Stimulated activated naive CD8-positive, alpha-beta T cell treated with anti-CD3 and anti-CD28 coated beads, Interleukin-15, Interleukin-2, amounts not matched to agents 100 ng/mL and 50 ng/mL, for 24 hours (primary cell): Measurements from ENCODE around the gene SH3BGRL2.
"Not testable (repeated sequence)": the region's sequence is repeated elsewhere in the genome, so short reads cannot be mapped to it uniquely, and the experiment has no call there.

Experiments used
- H3K27ac Mint-ChIP-seq: one replicate; pipeline ENCODE4 v1.8.0; 2021; ENCODE audit warnings: mild to moderate bottlenecking, mixed read lengths
- H3K27me3 Mint-ChIP-seq: one replicate; pipeline ENCODE4 v1.8.0; 2021; ENCODE audit warnings: mixed read lengths
- H3K36me3 Mint-ChIP-seq: one replicate; pipeline ENCODE4 v1.8.0; 2021; ENCODE audit warnings: low read depth, mixed read lengths
- H3K4me1 Mint-ChIP-seq: one replicate; pipeline ENCODE4 v1.8.0; 2021; ENCODE audit warnings: low read depth, mixed read lengths
- H3K4me3 Mint-ChIP-seq: one replicate; pipeline ENCODE4 v1.8.0; 2021; ENCODE audit warnings: mild to moderate bottlenecking, mixed read lengths
- H3K9me3 Mint-ChIP-seq: one replicate; pipeline ENCODE4 v1.8.0; 2021; ENCODE audit warnings: mixed read lengths

SH3BGRL2 gene

GRCh38 chr6:79656134-79656533 is 25.0 kb downstream of the SH3BGRL2 start:
- Mint-ChIP-seq H3K4me3 (no peak overlapping the region), H3K36me3 (no peaks in the 10 kb centered on the region), H3K27me3 (no peaks in the 10 kb centered on the region), H3K9me3 (no peaks in the 10 kb centered on the region), H3K27ac (no peak overlapping the region), H3K4me1 (no peaks in the 10 kb centered on the region)

DNA sequence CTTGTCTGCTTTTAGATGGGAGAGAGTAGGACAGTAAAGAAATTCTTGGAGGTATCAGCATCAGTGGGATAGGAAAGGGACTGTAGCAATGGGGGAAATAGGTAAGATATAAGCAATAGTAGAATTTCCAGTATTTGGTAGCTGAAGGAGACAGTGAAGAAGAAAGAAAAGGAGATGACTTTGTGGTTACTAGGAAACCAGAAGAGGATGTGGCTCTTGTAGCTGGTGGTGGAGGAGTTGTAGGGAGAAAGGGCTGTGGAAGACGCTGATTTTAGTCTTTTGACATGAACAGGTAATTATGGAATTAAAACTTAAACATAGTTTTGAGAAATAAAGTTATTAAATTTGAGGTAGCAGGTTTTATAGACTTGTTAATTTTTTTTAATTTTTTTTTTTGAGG is 26.1 kb downstream of the SH3BGRL2 start:
- Mint-ChIP-seq H3K4me1 (no peaks in the 10 kb centered on the region), H3K4me3 (no peak overlapping the region), H3K9me3 (no peaks in the 10 kb centered on the region), H3K27ac (no peak overlapping the region), H3K36me3 (no peaks in the 10 kb centered on the region), H3K27me3 (no peaks in the 10 kb centered on the region)

DNA sequence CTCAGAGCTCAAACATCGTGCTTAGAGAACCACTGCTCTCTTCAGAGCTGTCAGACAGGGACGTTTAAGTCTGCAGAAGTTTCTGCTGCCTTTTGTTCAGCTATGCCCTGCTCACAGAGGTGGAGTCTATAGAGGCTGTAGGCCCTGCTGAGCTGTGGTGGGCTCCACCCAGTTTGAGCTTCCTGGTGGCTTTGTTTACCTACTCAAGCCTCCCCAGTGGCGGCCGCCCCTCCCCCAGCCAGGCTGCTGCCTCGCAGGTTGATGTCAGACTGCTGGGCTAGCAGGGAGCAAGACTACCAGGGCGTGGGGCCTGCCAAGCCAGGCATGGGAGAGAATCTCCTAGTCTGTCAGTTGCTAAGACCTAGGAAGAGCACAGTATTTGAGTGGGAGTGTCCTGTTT is 32.5 kb downstream of the SH3BGRL2 start:
- H3K36me3 Mint-ChIP-seq, H3K9me3 Mint-ChIP-seq, H3K27me3 Mint-ChIP-seq, H3K4me3 Mint-ChIP-seq, H3K27ac Mint-ChIP-seq: not testable (repeated sequence)
- H3K4me1 Mint-ChIP-seq = peaks cover 23% of the 10 kb centered on the region

GRCh38 chr6:79665725-79666551 is 34.8 kb downstream of the SH3BGRL2 start:
- no peak overlapping the region for H3K4me3 Mint-ChIP-seq
- H3K36me3 Mint-ChIP-seq = no peaks in the 10 kb centered on the region
- peaks cover 5% of the 10 kb centered on the region for H3K27me3 Mint-ChIP-seq
- H3K27ac Mint-ChIP-seq = no peak overlapping the region
- peaks cover 28% of the 10 kb centered on the region for H3K4me1 Mint-ChIP-seq
- peaks cover 5% of the 10 kb centered on the region for H3K9me3 Mint-ChIP-seq

- peaks cover 5% of the 10 kb centered on the region for H3K9me3 Mint-ChIP-seq
- peaks cover 35% of the 10 kb centered on the region for H3K4me1 Mint-ChIP-seq
- peaks cover 5% of the 10 kb centered on the region for H3K27me3 Mint-ChIP-seq
- no peak overlapping the region for H3K4me3 Mint-ChIP-seq
- no peaks in the 10 kb centered on the region for H3K36me3 Mint-ChIP-seq
- no peak overlapping the region for H3K27ac Mint-ChIP-seq
Measured at GRCh38 chr6:79666634-79667033, 35.5 kb downstream of the SH3BGRL2 start.

DNA sequence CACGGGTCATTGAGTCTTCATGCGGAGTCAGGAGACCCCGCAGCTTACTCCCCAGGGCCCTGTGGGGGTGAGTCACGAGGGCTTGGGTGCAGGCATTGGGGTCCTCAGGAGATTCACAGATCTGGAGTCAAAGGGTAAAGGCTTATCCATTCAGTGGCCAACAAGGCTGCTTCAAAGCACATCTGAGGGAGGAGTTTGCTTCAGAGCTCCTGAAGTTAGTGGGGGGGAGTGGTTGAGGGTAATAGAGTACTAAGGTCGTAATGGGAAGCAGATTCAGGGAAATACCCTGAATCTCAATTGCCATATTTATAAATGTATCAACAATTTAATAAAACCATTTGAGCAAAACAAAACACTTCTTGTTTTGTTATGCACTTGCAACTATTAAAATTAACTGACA is 37.3 kb downstream of the SH3BGRL2 start:
- H3K27me3 Mint-ChIP-seq = no peaks in the 10 kb centered on the region
- H3K9me3 Mint-ChIP-seq = no peaks in the 10 kb centered on the region
- H3K27ac Mint-ChIP-seq = no peak overlapping the region
- no peak overlapping the region for H3K4me3 Mint-ChIP-seq
- no peaks in the 10 kb centered on the region for H3K36me3 Mint-ChIP-seq
- peaks cover 47% of the 10 kb centered on the region for H3K4me1 Mint-ChIP-seq

DNA sequence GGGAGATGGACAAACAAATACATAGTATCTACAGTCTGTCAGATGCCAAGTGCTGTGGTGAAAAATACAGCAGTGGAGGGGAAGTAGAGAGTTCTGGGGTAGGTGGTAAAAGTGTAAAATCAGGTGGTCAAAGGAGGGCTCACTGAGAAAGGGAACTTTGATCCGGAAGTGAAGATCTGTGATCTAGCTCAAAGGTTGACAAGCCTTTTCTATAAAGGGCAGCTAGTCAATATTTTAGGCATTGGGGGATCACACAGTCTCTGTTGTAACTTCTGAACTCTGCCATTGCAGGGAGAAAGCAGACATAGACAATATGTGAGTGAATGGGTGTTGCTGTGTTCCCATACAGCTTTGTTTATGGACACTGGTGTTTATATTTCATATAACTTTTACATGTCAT is 38.6 kb downstream of the SH3BGRL2 start:
- no peaks in the 10 kb centered on the region for H3K9me3 Mint-ChIP-seq
- no peaks in the 10 kb centered on the region for H3K36me3 Mint-ChIP-seq
- no peak overlapping the region for H3K4me3 Mint-ChIP-seq
- H3K27me3 Mint-ChIP-seq = no peaks in the 10 kb centered on the region
- H3K27ac Mint-ChIP-seq = no peak overlapping the region
- peaks cover 42% of the 10 kb centered on the region for H3K4me1 Mint-ChIP-seq

- Mint-ChIP-seq H3K27me3 (no peaks in the 10 kb centered on the region), H3K9me3 (no peaks in the 10 kb centered on the region), H3K36me3 (no peaks in the 10 kb centered on the region), H3K4me1 (peaks cover 42% of the 10 kb centered on the region), H3K4me3 (no peak overlapping the region), H3K27ac (peak overlapping the region; percentile 95)
Measured at GRCh38 chr6:79670789-79671188, 39.7 kb downstream of the SH3BGRL2 start.

DNA sequence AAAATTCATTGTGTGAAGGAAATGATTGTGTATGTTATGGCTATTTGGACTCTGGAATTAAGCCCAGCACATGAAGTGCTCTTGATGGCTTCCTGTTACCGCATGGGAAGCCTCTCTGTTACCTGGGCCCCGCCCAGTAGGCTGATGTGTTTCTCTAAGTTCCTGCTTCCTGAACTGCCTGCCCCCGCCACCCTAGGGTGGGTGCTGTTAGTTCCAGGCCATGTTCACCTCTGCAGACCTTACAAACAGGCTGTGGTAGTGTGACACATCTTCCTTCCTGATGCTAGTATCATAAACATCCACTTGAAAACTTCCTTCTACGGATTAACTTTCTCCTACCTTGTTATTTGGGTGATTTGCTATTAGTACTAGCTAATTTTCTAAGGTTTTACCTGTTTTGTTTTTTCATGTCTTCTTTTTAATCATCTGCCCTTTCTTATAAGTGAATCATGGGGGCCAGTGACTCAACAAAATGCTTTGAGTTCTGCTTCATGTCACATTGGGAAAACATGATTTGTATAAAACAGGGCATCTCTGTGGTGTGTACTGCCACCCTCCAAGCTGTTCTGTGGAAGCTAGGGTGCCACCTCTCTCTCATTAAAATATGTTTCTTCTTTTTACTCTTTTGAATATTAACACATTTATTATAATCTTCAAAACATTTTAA is 40.6 kb downstream of the SH3BGRL2 start:
- no peak overlapping the region for H3K4me3 Mint-ChIP-seq
- H3K36me3 Mint-ChIP-seq = no peaks in the 10 kb centered on the region
- no peaks in the 10 kb centered on the region for H3K27me3 Mint-ChIP-seq
- H3K4me1 Mint-ChIP-seq = peaks cover 34% of the 10 kb centered on the region
- H3K27ac Mint-ChIP-seq = peak overlapping the region; percentile 95
- no peaks in the 10 kb centered on the region for H3K9me3 Mint-ChIP-seq

DNA sequence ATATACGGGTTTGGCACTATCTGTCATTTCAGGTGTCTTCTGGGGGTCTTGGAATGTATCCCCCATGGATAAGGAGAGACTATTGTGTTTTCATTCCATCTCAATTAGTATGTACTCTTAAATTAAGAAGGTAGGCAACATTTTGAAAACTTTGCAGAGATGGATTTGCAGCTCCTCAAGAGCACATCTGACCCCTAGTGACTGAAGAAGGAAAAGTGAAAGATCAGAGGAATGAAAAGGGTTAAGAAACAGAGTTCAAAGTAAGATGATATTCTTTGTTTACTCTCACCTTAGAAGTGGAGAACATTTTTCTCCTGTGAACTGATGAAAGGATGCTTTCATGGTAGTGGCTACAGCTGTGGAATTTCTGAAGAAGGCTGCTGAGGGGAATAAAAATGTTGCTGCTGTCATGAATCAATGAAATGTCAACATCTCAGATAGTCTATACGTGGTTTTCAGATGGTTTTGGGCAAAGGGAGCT is 41.5 kb downstream of the SH3BGRL2 start:
- Mint-ChIP-seq H3K27ac (no peak overlapping the region), H3K4me1 (peaks cover 28% of the 10 kb centered on the region), H3K27me3 (no peaks in the 10 kb centered on the region), H3K4me3 (no peak overlapping the region), H3K36me3 (no peaks in the 10 kb centered on the region), H3K9me3 (no peaks in the 10 kb centered on the region)

DNA sequence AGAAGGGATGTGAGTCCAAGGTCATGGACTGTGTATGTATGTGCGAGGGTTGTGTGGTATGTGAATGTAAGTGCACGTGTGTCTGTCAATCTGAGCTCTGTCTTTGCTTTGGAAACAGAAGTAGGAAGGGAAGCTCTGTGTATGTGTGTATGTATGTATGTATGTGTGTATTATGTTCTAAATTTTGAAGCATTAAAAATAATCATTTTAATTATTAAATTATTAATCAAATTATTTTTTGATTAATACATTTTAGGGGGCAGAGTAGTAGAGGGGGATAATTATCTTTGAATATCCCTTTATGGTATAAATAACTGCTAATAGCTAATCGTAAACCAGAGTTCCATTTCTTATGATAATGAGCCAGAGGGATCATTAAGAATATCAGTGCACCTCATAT is 42.8 kb downstream of the SH3BGRL2 start:
- Mint-ChIP-seq H3K36me3 (no peaks in the 10 kb centered on the region), H3K27ac (no peak overlapping the region), H3K27me3 (no peaks in the 10 kb centered on the region), H3K4me1 (peaks cover 23% of the 10 kb centered on the region), H3K9me3 (no peaks in the 10 kb centered on the region), H3K4me3 (no peak overlapping the region)

DNA sequence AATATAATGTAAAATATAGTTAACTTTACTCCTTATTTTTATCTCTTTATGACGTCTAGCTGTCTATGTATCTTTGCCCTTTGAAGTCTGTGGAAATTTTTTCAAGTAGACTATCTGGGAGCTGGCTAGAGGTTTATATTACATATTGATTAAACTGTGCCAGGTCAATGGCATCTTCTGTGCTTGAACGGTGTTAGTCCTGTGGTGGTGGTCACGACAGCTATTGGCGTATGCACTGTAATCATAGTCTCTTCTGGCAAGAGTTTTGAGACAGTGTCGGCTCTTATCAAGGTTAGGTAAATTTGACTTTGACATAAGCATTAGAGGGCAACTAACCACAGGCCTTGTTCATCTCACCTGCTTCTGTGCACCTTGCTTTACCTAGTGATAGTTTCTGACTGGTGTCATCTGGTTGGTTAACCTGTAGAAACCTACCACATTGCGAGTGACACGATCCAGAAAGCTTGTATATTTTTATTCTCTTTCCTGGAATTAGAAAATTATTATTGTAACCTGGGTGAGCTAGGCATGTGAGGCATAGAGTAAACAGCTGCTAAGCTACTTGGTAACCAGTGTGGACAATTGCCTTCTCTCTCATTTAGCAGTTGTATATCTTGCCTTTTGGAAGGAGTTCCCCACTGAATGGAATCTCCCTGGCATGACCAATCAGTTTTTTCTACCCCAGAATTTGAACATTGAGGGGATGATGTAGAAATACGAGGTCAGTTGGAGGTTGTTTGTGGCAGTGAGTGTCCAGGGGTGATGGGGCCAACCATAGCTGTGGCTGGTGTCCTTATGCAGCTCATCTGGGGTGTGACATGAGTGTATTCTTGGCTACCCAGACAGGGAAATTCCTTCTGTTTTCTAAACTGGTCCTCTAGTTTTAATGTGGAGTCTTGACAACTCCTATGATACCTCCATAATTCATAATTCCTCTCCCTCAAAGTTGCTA is 45.9 kb downstream of the SH3BGRL2 start:
- H3K4me3 Mint-ChIP-seq = no peak overlapping the region
- no peaks in the 10 kb centered on the region for H3K9me3 Mint-ChIP-seq
- no peaks in the 10 kb centered on the region for H3K36me3 Mint-ChIP-seq
- peaks cover 9% of the 10 kb centered on the region for H3K4me1 Mint-ChIP-seq
- no peaks in the 10 kb centered on the region for H3K27me3 Mint-ChIP-seq
- H3K27ac Mint-ChIP-seq = no peak overlapping the region

DNA sequence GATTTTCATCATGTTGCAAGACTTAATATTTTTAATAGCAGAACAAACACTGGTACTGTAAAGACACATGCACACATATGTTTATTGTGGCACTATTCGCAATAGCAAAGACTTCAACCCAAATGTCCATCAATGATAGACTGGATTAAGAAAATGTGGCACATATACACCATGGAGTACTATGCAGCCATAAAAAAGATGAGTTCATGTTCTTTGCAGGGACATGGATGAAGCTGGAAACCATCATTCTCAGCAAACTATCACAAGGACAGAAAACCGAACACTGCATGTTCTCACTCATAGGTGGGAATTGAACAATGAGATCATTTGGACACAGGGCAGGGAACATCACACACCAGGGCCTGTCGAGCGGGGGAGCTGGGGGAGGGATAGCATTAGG is 51.6 kb downstream of the SH3BGRL2 start:
- not testable (repeated sequence) for H3K27me3 Mint-ChIP-seq, H3K9me3 Mint-ChIP-seq, H3K4me3 Mint-ChIP-seq, H3K4me1 Mint-ChIP-seq, H3K36me3 Mint-ChIP-seq, H3K27ac Mint-ChIP-seq

DNA sequence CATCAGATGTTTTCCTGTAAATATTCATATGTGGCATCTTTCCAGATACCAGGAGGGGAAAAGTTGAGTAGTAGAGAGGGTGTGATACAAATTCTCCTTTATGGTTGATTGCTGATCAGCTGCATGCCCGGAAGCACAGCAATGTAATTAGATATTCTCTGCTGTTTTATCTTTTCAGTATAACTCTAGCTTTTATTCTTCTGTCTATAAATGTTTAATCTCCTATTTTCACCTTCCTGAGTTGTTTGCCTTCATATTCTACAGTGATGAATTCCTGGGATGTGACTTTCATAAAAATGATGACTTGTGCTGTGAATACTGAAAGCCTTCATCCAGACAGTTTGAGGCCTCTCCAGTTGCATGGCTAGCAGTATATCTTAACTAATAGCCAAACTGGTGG is 53.7 kb downstream of the SH3BGRL2 start:
- no peak overlapping the region for H3K4me3 Mint-ChIP-seq
- no peak overlapping the region for H3K27ac Mint-ChIP-seq
- H3K36me3 Mint-ChIP-seq = no peaks in the 10 kb centered on the region
- no peaks in the 10 kb centered on the region for H3K9me3 Mint-ChIP-seq
- H3K4me1 Mint-ChIP-seq = peaks cover 8% of the 10 kb centered on the region
- peaks cover 4% of the 10 kb centered on the region for H3K27me3 Mint-ChIP-seq
